Measurements from ENCODE around the gene DIAPH2. TPM values are rescaled to one million over a fixed set of nuclear protein-coding genes. Genes with fewer than 3 reads are reported as not detected.

DIAPH2 gene
- total RNA-seq, 2 donors from 2014 or later: 39.5 to 53.1 TPM

DNA sequence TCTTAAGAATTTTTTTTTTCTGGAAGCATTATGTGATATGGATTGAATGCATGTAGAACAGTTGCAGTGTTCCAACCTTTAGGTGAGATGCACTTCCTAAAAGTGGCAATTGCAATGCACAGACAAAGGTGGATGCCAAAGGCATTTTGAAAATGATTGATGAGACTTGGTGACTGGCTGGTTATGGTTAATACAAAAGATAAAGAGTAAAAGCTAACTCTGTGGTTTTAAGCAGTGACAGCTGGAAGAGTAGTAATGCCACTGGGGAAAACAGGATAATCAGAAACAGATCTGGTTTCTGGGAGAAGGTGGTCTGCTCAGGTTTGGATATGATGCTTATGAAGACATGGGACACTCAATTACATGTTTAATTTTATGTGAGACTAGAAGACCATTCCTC, 544.7 kb downstream of the DIAPH2 start:
- DNase-seq (ENCODE audit: low spot score): no peak
- intact Hi-C loops (cut with DNase I): no loop called here

DNA sequence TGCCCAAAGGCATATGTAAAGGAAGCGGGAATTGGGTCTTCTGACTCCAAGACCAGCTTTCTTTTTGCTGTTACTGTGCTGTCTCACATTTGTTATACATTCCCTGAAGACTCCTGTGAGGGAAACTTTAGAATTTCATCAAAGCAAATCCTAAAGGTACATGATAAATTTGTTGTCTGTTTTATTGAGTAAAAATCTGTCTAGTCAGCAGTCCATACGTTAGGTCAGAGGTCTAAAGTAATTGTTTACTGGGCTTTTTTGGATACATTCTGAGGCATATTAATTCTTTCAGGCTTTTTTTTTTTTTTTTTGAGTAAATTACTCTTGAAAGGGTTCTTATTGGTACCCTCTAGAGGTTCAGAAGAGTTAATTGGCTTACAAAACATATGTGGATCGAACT, 546.3 kb downstream of the DIAPH2 start:
- no peak for DNase-seq (ENCODE audit: low spot score)
- intact Hi-C loops (cut with DNase I): no loop called here

DNA sequence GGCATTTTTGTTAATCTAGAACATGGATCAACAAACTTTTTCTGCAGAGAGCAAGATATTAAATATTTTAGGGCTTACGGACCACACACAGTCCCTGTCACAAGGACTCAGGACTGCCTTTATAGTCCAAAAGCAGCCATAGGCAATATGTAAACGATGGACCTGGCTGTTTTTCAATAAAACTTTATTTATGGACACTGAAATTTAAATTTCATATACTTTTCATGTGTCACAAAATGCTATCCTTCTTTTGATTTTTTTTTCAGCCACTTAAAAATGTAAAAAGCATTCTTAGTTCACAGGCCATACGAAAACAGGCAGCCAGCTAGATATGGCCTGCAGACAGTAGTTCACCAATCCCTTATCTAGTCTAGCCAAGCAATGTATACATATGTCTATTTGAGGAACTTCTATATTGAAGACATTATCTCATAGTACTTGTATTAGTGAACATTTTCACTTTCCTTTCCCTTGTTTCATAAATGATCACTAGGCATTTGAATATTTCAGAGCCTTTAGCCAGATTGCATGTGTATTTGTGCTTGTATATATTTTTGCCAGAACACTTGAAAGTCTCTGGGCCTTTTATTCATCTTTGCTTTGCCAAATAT, 549.9 kb downstream of the DIAPH2 start:
- no peak for DNase-seq (ENCODE audit: low spot score)
- intact Hi-C loops (cut with DNase I): no loop called here

DNA sequence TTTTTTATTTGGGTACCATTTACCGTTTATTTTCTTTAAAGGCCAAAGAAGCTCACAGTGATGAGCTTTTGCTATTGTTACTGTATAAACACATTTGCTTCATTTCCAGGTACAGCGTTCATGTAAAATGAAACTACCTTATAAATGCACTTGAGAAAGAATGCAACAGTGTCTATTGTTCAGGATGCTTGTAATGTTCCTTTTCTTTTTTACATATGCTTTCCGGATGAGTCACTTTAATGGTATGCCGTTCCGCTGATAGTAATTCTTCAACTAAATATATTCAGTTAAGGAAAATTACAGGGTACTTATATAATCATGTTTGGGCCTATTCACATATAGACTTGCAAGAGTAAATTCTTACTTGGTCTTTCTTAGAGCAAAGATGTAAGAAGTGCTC, 554.0 kb downstream of the DIAPH2 start:
- intact Hi-C loops (cut with DNase I): no loop called here
- no peak for DNase-seq (ENCODE audit: low spot score)

DNA sequence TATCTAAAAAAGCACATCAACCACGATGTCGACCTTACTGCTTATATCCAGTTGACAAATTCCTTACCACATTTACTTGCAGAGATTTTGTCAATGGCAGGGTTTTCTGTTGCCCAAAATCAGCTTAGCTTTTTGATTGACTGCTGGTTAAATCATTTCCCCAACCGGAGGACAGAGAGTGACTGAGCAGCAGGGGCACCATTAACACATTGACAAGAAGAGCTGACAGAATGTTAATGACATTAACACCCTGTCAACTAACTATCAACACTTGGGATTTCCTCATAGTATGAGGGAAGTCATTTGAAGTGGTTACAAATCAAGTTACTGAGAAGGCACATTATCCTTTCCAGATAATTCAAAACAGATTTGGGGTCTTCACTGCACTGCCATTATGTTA, 567.5 kb downstream of the DIAPH2 start:
- intact Hi-C loops (cut with DNase I): no loop called here
- no peak for DNase-seq (ENCODE audit: low spot score)

DNA sequence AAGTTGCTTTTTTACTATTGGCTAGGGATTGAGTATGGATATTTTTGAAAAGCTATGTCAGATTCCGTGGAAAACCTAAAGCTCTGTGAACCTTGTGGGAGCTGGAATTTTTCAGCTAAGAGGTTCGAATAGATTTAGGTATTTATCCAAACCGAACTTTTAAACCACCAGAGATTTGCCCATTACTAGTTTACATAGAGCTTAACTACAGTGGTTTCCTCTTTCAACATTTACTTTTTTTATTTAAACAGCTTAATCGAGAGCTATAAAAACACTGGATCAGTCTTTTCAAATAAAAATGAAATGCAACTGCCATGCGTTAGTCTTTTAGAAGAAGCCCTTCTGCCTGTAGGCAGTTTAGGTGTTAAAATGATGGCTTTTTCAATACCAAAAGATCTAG, 576.0 kb downstream of the DIAPH2 start:
- intact Hi-C loops (cut with DNase I): no loop called here
- no peak for DNase-seq (ENCODE audit: low spot score)

DNA sequence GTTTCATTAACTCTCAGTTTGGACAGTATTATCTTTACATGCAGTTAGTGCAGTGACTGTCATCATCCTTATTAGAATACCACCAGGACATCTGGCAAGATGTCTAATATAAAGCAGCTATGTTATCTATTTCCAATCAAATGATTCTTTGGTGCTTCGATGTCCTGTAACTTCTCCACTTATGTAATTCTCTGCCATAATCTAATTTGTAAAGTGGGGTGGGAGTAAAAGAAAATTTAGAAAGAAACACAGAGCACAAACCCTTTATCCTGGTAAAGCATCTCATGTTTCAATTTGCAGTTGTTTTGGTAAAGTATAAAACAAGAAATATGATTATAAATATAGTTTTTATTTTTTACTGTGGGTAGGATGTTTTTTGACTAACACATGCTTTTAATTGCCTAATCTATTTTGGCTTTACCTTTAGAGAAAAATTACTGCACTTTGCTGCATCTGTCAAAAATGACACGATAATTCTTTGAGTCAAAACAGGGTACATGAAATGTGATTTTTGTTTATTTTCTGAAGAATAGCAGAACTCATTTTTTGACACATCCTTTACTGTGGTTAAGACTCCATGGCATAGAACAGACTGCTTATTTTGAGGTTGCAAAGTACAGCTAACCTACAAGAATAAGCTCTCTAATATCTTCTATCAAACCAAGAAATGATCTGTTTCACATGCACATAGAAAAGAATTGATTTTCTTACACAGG, 581.9 kb downstream of the DIAPH2 start:
- intact Hi-C loops (cut with DNase I): no loop called here

DNA sequence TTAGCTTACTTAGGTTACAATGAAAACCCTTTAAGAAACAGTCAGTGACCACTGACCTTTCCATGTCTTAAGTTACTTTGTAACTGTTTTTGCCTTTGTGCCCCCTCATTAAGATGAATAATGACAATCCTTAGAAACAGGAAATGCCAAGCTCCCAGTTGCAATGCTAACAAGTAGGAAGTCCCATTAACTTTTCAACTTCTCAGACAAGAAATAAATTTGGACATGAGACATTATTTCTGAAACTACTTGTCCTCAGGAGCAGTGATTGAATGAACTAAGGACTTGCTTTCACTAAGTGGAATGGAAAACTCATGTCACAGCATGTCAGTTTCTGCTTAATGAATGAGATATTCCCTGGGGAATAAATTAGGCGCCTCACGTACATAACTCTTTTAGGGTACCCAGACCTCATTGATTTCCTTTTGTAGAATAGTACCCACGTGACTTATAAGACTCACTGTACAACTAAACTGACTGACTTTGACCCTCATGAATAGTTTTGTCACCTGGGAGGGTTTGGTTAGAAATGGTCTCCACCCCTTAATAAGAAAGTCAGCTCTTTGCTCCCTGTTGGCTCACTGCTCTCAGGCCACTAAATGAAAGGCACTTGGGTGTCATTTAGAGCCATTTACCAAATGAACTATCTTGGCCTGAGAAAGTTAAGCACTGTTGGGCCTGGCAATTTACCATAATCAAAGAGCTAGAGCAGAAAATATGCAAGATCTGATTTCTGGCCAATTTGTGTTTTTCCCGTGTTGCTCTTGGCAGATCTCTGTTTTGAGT, 582.9 kb downstream of the DIAPH2 start:
- DNase-seq (ENCODE audit: low spot score): no peak
- intact Hi-C loops (cut with DNase I): no loop called here

More for the DNA sequence above, 581.9 kb downstream of the DIAPH2 start:
- no peak for DNase-seq (ENCODE audit: low spot score)

DNA sequence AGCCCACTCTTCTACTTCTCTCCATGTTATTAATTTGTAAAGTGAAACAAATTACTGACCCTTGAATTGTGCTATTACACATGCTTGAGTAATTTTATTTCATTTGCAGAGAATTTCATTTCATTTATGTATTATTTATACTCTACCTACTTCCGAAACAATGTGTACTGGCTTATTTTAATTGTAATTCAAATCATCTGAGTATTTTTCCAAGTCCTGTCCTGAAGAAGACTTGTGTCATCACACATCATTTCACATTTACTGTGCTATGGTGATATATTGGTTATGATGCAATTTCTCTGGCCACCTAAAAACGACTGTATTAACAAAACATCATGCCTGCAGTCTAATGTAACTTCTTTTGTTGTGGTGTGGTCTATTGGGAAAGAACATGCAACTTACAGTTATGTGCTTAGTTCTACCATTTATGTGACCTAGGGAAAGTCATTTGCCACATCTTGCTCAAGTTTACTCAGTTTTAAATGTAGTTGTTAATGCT, 583.6 kb downstream of the DIAPH2 start:
- DNase-seq (ENCODE audit: low spot score): no peak
- intact Hi-C loops (cut with DNase I): no loop called here

DNA sequence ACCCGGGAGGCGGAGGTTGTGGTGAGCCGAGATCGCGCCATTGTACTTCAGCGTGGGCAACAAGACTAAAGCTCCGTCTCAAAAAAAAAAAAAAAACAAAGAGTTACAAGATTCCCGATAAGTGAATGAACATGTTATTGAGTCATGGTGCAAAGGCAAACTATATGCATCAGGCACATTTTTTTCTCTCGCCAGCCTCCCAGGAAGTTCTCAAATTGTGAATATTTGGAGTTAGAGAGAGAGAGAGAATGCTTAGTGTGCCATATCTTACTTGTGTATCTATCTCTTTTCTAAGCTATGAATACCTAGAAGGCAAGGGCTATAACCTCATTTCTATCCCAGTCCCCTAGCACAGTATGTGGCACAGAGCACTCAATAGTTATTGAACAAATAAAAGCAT, 599.9 kb downstream of the DIAPH2 start:
- intact Hi-C loops (cut with DNase I): no loop called here
- DNase-seq (ENCODE audit: low spot score): no peak

DNA sequence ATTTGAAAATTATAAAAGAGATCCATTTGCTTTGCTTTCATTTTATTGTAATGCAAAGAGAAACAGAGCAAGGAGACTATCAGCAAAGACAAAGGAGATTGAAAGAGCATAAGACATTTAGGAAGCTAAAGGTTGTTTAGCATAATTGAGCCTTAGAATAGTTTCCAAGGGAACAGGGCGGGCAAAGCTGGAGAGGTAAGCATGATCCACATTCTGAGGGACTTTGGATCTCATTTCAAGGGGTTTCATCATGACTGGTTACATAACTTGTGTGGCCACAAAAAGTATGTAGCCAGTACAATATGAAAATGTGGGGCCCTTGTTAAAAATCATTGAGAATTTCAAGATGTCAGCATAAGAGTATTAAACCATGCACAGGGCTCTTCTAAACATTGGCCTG, 605.6 kb downstream of the DIAPH2 start:
- no peak for DNase-seq (ENCODE audit: low spot score)
- intact Hi-C loops (cut with DNase I): no loop called here

DNA sequence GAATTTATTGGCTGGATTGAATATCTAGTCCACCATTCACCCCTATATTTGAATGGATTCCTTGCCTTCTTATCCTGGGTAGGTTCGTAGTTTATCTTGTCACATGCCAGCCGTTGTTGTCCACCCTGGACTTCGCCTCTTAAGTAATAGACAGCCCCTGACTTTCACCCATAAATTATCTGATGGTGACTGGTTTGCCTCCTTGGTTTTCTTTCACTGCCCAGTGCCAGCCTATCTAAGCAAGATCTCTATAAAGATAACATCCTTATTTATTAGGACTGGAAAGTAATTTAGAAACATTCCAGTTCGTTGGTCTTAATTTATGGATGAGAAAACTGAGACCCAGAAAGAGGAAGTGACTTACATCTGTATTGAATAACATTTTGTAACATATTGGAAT, 609.4 kb downstream of the DIAPH2 start:
- intact Hi-C loops (cut with DNase I): no loop called here
- no peak for DNase-seq (ENCODE audit: low spot score)

DNA sequence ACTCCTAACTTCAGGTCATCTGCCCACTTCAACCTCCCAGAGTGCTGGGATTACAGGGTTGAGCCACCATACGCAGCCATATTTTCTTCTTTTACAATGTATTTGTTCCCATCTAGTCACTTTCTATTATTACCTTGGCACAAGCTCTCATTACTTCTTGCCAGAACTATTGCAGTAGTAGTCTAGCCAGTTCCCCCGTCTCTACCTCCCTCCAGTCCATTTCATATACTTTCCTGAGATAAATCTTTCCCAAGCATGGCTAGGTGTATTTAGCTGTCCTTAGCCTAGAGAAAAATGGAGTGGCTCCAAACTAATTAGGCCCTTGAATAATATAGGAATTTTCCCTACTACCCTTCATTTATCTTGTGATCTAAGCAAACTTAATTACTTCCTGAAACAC, 611.3 kb downstream of the DIAPH2 start:
- DNase-seq (ENCODE audit: low spot score): no peak
- intact Hi-C loops (cut with DNase I): no loop called here

DNA sequence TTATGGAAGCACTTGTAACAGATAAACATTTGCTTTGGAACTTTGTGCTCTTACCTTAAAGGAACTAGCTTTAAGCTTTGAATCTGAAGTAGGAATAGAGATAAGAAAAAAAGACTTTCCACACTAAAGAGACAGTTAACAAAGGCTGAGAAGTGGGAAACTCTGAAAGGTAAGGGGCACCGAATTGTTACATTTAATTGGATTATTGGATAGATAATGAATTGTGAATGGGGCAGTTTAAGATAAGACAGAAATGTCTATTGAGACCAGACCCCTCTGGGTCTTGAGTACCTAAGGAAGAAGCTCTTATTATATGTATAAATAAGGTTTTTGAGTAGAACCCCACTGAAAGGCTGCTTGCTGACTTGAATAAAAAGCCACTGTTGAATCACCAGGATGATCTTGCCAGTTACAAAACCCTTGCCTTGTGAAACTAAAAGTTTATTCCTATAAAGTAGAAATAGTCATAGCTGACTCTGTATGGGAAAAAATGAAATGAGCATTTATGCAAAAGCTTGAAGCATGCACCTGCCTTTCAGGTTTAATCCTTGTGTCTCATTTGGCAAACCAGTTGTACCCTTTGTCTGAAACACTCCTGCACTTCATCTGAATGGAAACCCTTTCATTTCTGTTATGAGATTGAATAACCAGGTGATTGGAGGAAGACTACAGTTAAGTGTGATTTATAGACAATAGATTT, 622.3 kb downstream of the DIAPH2 start:
- DNase-seq (ENCODE audit: low spot score): no peak
- intact Hi-C loops (cut with DNase I): no loop called here

DNA sequence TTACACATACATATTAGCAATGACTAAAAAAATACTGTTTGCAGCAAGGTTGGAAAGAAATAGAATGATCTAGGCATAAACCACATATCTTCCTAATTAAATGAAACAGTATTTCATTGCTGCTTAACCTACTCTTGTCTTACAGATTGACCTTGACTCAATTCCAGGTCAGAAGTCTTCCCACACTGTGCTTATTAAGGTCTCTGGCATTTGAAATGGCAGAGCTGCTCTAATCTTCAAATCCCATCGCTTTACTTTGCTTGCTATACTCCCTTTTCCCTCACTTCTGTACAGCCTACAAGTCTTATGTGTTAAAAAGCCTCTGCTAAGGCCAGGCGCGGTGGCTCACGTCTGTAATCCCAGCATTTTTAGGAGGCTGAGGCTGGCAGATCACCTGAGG, 623.5 kb downstream of the DIAPH2 start:
- intact Hi-C loops (cut with DNase I): no loop called here
- DNase-seq (ENCODE audit: low spot score): no peak

DNA sequence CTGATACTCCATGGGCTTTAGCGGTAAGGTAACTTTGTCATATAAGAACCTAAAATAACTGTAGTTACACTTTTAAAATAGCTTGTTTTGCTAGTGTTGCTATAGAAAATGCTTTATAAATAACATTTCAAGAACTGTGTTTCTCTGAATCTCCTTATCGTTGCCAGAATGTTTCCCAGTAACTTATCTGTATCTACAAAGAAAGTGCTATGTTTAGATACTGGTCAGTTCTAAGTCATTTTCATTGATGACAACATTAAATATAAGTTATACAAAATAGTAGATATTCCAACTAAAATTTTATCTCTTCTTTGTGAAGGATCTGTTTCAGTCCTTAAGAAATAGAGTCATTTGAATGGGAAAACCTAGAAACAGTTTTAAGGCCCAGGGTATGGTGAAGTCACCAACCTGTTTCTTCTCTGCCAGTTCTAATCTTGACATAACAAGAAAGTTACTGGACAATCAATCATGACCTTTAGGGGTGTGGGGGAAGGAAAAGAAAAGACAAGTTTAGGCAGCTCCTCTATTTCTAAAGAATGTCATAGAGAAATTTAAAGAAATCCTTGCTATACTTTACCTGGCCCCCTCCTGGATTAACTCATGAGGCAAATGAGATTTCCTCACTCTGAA, 625.0 kb downstream of the DIAPH2 start:
- intact Hi-C loops (cut with DNase I): no loop called here
- DNase-seq (ENCODE audit: low spot score): no peak

DNA sequence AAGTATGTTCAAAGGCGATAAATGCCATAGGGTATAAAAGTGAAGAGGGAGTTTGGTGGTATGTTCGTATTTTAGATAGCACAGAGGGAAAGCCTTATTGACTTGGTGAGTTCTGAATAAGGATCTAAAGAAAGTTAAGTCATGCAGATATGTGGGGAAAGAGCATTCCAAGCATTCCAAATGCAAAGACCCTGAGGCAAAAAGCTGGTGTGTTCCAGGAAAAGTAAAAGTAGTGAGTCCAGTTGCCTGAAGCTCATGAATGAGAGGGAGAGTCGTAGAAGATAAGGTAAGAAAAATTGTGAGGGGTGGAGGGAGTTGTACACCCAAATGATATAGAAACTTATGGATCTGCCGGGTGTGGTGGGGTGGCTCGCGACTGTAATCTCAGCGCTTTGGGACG, 625.7 kb downstream of the DIAPH2 start:
- intact Hi-C loops (cut with DNase I): no loop called here
- no peak for DNase-seq (ENCODE audit: low spot score)

DNA sequence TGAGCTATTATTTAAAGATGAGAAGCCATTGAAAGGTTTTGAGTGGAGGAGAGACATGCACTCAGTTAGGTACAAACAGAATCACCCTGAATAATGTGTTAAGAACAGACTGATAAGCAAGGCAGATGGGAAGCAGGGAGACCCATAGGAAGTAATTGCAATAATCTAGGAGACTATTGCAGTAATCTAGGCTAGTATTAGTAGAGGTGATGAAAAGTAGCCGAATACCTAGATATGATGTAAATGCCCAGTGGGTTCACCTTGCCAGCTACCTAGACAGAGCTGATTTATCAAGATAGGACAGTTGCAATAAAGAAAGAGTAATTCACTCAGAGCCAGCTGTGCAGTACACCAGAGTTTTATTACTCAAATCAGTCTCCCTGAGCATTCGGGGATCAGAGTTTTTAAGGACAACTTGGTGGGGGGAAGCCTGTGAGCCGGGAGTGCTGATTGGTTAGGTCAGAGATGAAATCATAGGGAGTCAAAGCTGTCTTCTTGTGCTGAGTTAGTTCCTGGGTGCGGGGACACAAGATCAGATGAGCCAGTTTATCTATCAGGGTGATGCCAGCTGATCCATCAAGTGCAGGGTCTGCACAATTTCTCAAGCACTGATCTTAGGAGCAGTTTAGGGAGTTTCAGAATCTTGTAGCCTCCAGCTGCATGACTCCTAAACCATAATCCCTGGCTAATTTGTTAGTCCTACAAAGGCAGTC, 626.6 kb downstream of the DIAPH2 start:
- intact Hi-C loops (cut with DNase I): no loop called here

DNA sequence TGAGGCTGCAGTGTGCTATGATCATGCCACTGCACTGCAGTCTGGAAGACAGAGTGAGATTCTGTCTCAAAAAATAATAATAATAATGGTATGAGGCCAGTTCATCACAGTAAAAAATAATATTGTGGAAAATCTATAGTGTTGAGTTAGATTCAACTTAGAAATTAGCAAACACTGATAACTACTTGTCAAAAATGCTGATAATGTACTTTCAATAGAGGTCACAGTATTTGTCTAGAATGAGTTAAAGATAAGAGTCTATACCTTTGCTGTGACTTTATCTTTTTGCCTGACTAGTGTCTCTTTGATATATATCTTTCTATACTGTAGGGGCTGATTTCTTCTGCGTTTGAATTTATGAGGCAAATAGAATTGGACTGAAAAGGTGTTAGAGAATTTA, 629.7 kb downstream of the DIAPH2 start:
- intact Hi-C loops (cut with DNase I): no loop called here
- no peak for DNase-seq (ENCODE audit: low spot score)

More for the DNA sequence above, 626.6 kb downstream of the DIAPH2 start:
- no peak for DNase-seq (ENCODE audit: low spot score)

Data from posterior vena cava (tissue), 2 donors.